GM19351 (cell line): ENCODE results near the gene PDIA4.

ENCODE experiments used
- ATAC-seq: cut with Tn5 transposase; IDR thresholded peaks from one replicate; pipeline ENCODE4 v1.9.1; 2021; ENCODE audit warnings: mild to moderate bottlenecking, moderate library complexity; ENCODE audit not compliant: unreplicated experiment

Gene PDIA4

GRCh38 chr7:148975896-148976295 lies 52.4 kb downstream of the PDIA4 start:
- no peak for ATAC-seq

DNA sequence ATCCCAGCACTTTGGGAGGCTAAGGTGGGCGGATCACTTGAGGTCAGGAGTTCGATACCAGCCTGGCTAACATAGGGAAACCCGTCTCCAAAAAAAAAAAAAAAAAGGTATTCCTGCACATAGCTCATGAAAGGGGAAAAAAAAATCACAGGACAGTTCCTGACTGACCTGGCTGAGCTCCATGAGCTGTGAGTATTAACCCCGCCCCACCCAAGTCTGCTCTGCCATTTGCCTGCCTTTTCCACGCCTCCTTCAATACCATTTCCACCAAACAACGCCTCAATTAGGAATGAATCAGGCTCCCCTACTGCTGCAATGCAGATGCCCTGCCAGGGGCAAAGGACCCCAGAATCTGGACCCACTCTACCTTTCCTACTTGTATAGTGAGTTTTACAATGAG lies 55.0 kb downstream of the PDIA4 start:
- ATAC-seq: no peak

DNA sequence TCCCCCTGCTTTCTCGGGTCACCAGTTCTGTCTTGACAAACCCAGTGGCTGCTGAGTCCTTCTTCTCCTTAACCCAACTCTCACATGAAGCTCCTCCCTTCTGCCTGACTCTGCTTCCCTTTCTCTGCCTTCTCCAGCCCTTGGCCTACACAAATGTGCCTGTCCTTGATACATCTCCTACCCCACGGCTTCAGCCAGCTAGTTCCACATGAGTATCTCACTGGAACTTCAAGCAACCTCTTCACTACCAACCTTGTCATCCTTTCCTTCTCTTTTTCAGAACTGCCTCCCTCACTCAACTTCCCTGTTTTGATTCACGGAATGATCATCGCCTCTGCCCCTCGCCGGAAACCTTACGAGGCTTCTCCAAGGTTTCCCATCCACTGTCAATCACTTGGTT lies 55.9 kb downstream of the PDIA4 start:
- ATAC-seq: no peak

DNA sequence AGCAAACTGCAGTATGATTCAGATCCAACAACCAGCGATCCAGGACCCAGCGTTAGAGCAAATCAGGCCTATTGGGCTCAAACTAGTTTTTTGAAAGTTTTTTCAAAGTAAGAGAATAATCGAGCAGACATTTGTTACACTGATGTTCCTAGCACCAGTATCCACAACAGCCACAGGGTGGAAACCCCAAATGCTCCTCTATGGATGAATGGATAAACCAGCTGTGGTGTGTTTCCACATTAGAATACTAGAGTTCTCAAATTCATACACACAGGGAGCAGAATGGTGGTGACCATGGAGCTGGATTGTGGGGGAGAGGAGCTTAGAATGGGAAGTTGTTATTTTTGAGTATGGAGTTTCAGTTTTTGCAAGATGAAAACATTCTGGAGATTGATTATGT lies 60.7 kb downstream of the PDIA4 start:
- ATAC-seq: no peak

GRCh38 chr7:148967032-148967372 lies 61.3 kb downstream of the PDIA4 start:
- peak; percentile 10 for ATAC-seq

- ATAC-seq: no peak
These were observed 63.6 kb downstream of the PDIA4 start for GRCh38 chr7:148964483-148965267.

- ATAC-seq: no peak
These were observed 64.5 kb downstream of the PDIA4 start for GRCh38 chr7:148963583-148964482.

DNA sequence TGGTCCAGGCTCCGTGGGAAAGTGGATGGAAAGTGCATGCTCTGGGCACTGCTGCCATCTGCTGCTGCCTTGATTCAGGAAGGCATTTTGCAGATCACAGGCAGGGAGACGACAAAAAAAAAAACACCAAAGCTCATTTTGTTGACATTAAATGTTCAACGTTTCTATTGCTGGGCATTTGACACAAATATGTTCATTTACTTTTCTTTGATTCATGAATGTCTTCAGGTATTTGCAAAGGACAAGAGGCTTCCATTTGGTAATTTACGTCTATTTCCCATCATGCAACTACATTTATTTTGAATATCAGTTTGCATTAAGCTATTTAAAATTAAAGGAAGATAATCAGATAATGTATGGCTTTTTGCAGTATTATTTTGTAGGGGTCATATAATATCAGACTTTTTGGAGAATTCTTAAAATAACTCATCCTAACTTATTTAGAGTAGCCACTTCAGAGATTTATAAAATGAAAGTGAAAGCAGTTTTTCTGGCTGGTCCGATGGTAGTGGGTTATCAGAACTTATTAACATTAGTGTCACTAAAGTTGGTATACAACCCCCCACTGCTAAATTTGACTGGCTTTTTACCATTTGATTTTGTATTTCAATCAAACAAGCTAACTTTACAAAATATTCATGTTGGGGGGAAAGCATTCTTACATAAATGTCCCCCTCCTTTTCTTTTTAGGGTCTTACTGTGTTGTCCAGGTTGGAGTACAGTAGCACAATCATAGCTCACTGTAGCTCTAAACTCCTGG lies 65.3 kb downstream of the PDIA4 start:
- peak; percentile 60 for ATAC-seq

DNA sequence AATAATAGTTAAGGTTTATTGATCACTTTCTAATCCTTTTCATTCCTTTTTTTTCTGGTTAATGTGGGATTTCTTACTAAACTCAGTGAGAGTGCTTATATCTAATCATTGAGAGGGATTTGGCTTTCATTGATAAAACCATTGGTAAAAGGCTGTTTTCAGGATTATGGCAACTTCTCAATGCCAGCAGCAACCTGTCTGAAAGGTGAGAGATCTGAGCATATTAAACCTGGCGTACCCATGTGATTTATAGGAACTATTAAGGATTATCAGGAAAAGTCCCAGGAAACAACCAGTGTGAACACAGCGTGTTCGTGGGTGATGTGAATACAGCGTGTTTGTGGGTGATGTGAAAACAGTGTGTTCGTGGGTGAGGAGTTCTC lies 65.9 kb downstream of the PDIA4 start:
- no peak for ATAC-seq

GRCh38 chr7:148959726-148960125 lies 68.6 kb downstream of the PDIA4 start:
- no peak for ATAC-seq

- ATAC-seq: no peak
These were observed 70.2 kb downstream of the PDIA4 start for GRCh38 chr7:148958061-148958460.

DNA sequence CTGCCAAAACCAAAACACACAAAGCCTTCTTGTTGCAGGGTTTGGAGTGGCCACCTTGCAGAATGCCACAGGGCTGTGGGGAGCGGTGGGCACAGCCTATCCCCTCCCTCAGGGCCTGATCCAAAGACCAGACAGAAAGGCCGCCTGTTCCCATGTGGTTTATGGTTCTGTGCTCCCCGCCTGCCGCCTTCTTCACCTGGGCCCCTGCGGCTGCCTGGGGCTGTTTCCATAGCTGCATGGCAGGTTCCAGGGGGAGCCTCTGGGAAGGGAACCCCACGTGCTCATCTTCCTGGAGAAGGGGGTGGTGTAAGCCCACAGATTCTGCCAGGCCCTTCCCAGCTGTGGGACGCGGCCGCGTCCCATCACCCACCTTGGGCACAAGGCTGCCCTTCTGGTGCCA lies 73.5 kb downstream of the PDIA4 start:
- no peak for ATAC-seq

DNA sequence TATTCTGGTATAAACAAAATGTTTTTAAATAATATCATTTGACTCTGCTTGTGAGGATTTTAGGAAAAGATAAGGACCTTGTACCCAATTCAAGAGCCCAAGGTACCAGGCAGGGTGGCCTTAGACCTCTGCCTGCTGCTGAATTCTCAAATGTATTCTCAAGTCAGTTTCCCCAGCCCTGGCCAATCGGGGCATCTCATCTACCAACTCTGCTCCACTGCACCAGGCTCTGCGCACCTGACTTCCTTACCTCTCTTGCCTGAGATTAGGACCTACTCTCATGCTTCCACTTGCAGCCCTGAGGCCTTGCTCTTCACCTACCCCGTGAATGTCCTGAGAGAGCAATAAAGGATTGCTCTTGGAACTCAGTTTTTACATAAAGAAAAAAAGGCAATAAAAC lies 74.6 kb downstream of the PDIA4 start:
- no peak for ATAC-seq
